Stimulated activated memory B cell treated with anti-CD40 and anti-IgM and Interleukin-4, amounts not matched to agents 10 μg/mL and 1 μg/mL and 100 μg/mL, for 72 hours (primary cell): ENCODE data around the gene SLC12A7.
"Not testable (repeated sequence)": the region's sequence is repeated elsewhere in the genome, so short reads cannot be mapped to it uniquely, and the experiment has no call there.

Experiments used
- ATAC-seq: fragments of 150-1000 bp; cut with Tn5 transposase; 2 replicates; pipeline ENCODE4 v1.10.0; 2021
- H3K27ac Mint-ChIP-seq: one replicate; pipeline ENCODE4 v1.8.0; 2022; ENCODE audit warnings: mild to moderate bottlenecking, mixed read lengths
- H3K27me3 Mint-ChIP-seq: one replicate; pipeline ENCODE4 v1.8.0; 2022; ENCODE audit warnings: mixed read lengths
- H3K36me3 Mint-ChIP-seq: one replicate; pipeline ENCODE4 v1.8.0; 2022; ENCODE audit warnings: mixed read lengths
- H3K4me1 Mint-ChIP-seq: one replicate; pipeline ENCODE4 v1.8.0; 2022; ENCODE audit warnings: mixed read lengths
- H3K4me3 Mint-ChIP-seq: one replicate; pipeline ENCODE4 v1.8.0; 2022; ENCODE audit warnings: mild to moderate bottlenecking, moderate library complexity, mixed read lengths
- H3K9me3 Mint-ChIP-seq: one replicate; pipeline ENCODE4 v1.8.0; 2022; ENCODE audit warnings: mixed read lengths

Gene SLC12A7

GRCh38 chr5:1100664-1101574 is 10.9 kb downstream of the SLC12A7 start:
- Mint-ChIP-seq H3K27ac (no peak overlapping the region), H3K9me3 (no peaks in the 10 kb centered on the region), H3K27me3 (no peaks in the 10 kb centered on the region), H3K36me3 (no peaks in the 10 kb centered on the region), H3K4me3 (no peak overlapping the region), H3K4me1 (peaks cover 53% of the 10 kb centered on the region)
- ATAC-seq, result no peak

- H3K27me3 Mint-ChIP-seq, result no peaks in the 10 kb centered on the region
- no peaks in the 10 kb centered on the region for H3K36me3 Mint-ChIP-seq
- H3K4me1 Mint-ChIP-seq, result peaks cover 53% of the 10 kb centered on the region
- H3K9me3 Mint-ChIP-seq, result no peaks in the 10 kb centered on the region
- no peak overlapping the region for H3K27ac Mint-ChIP-seq
- H3K4me3 Mint-ChIP-seq, result no peak overlapping the region
- ATAC-seq, result no peak
Observed at GRCh38 chr5:1099926-1100663, 11.8 kb downstream of the SLC12A7 start.

- no peak for ATAC-seq
- no peak overlapping the region for H3K4me3 Mint-ChIP-seq
- peaks cover 6% of the 10 kb centered on the region for H3K36me3 Mint-ChIP-seq
- no peak overlapping the region for H3K27ac Mint-ChIP-seq
- H3K27me3 Mint-ChIP-seq, result no peaks in the 10 kb centered on the region
- H3K4me1 Mint-ChIP-seq, result peaks cover 44% of the 10 kb centered on the region
- no peaks in the 10 kb centered on the region for H3K9me3 Mint-ChIP-seq
Observed at GRCh38 chr5:1098986-1099597, 12.8 kb downstream of the SLC12A7 start.

GRCh38 chr5:1097988-1098385 is 13.9 kb downstream of the SLC12A7 start:
- H3K9me3 Mint-ChIP-seq, H3K36me3 Mint-ChIP-seq, H3K27ac Mint-ChIP-seq, H3K27me3 Mint-ChIP-seq, H3K4me3 Mint-ChIP-seq, ATAC-seq: not testable (repeated sequence)
- H3K4me1 Mint-ChIP-seq, result peaks cover 33% of the 10 kb centered on the region

GRCh38 chr5:1097381-1097987 is 14.4 kb downstream of the SLC12A7 start:
- Mint-ChIP-seq H3K27me3 (no peaks in the 10 kb centered on the region), H3K36me3 (peaks cover 7% of the 10 kb centered on the region), H3K4me3 (no peak overlapping the region), H3K9me3 (no peaks in the 10 kb centered on the region), H3K27ac (no peak overlapping the region), H3K4me1 (peaks cover 31% of the 10 kb centered on the region)
- ATAC-seq, result no peak

- Mint-ChIP-seq H3K27ac (no peak overlapping the region), H3K4me1 (peaks cover 25% of the 10 kb centered on the region)
- ATAC-seq, result no peak
Observed at GRCh38 chr5:1096838-1097237, 15.0 kb downstream of the SLC12A7 start.

GRCh38 chr5:1095990-1096363 is 15.9 kb downstream of the SLC12A7 start:
- no peak for ATAC-seq
- H3K27ac Mint-ChIP-seq, result no peak overlapping the region
- H3K4me1 Mint-ChIP-seq, result peaks cover 21% of the 10 kb centered on the region
- no peaks in the 10 kb centered on the region for H3K9me3 Mint-ChIP-seq
- H3K36me3 Mint-ChIP-seq, result peaks cover 7% of the 10 kb centered on the region
- no peak overlapping the region for H3K4me3 Mint-ChIP-seq
- no peaks in the 10 kb centered on the region for H3K27me3 Mint-ChIP-seq

More at GRCh38 chr5:1096838-1097237, 15.0 kb downstream of the SLC12A7 start:
- no peaks in the 10 kb centered on the region for H3K9me3 Mint-ChIP-seq
- H3K27me3 Mint-ChIP-seq, result no peaks in the 10 kb centered on the region
- H3K4me3 Mint-ChIP-seq, result no peak overlapping the region
- peaks cover 7% of the 10 kb centered on the region for H3K36me3 Mint-ChIP-seq

- no peak overlapping the region for H3K4me3 Mint-ChIP-seq
Observed at GRCh38 chr5:1095302-1095989, 16.4 kb downstream of the SLC12A7 start.

GRCh38 chr5:1094670-1095190 is 17.1 kb downstream of the SLC12A7 start:
- Mint-ChIP-seq H3K4me1 (peaks cover 21% of the 10 kb centered on the region), H3K36me3 (peaks cover 15% of the 10 kb centered on the region), H3K27me3 (no peaks in the 10 kb centered on the region), H3K4me3 (no peak overlapping the region), H3K9me3 (no peaks in the 10 kb centered on the region), H3K27ac (no peak overlapping the region)
- no peak for ATAC-seq

More at GRCh38 chr5:1095302-1095989, 16.4 kb downstream of the SLC12A7 start:
- Mint-ChIP-seq H3K4me1 (peaks cover 21% of the 10 kb centered on the region), H3K27me3 (no peaks in the 10 kb centered on the region), H3K9me3 (no peaks in the 10 kb centered on the region), H3K36me3 (peaks cover 8% of the 10 kb centered on the region), H3K27ac (no peak overlapping the region)
- ATAC-seq, result no peak

GRCh38 chr5:1093361-1093760 is 18.5 kb downstream of the SLC12A7 start:
- H3K9me3 Mint-ChIP-seq, result no peaks in the 10 kb centered on the region
- H3K4me3 Mint-ChIP-seq, result no peak overlapping the region
- peaks cover 21% of the 10 kb centered on the region for H3K4me1 Mint-ChIP-seq
- no peak overlapping the region for H3K27ac Mint-ChIP-seq
- peaks cover 22% of the 10 kb centered on the region for H3K36me3 Mint-ChIP-seq
- no peak for ATAC-seq
- no peaks in the 10 kb centered on the region for H3K27me3 Mint-ChIP-seq

- no peaks in the 10 kb centered on the region for H3K9me3 Mint-ChIP-seq
- no peak for ATAC-seq
- H3K4me3 Mint-ChIP-seq, result no peak overlapping the region
- peaks cover 15% of the 10 kb centered on the region for H3K4me1 Mint-ChIP-seq
- no peak overlapping the region for H3K27ac Mint-ChIP-seq
- peaks cover 22% of the 10 kb centered on the region for H3K36me3 Mint-ChIP-seq
- H3K27me3 Mint-ChIP-seq, result no peaks in the 10 kb centered on the region
Observed at GRCh38 chr5:1092122-1092521, 19.7 kb downstream of the SLC12A7 start.

- Mint-ChIP-seq H3K9me3 (no peaks in the 10 kb centered on the region), H3K4me1 (peaks cover 13% of the 10 kb centered on the region), H3K27me3 (no peaks in the 10 kb centered on the region), H3K4me3 (no peak overlapping the region), H3K27ac (no peak overlapping the region), H3K36me3 (peaks cover 22% of the 10 kb centered on the region)
- no peak for ATAC-seq
Observed at GRCh38 chr5:1091632-1092031, 20.2 kb downstream of the SLC12A7 start.

GRCh38 chr5:1090538-1090937 is 21.3 kb downstream of the SLC12A7 start:
- Mint-ChIP-seq H3K9me3 (no peaks in the 10 kb centered on the region), H3K27me3 (no peaks in the 10 kb centered on the region), H3K4me3 (no peak overlapping the region), H3K4me1 (peaks cover 5% of the 10 kb centered on the region), H3K36me3 (peaks cover 30% of the 10 kb centered on the region), H3K27ac (no peak overlapping the region)
- ATAC-seq, result no peak

- H3K9me3 Mint-ChIP-seq, result no peaks in the 10 kb centered on the region
- no peak overlapping the region for H3K4me3 Mint-ChIP-seq
- H3K27ac Mint-ChIP-seq, result no peak overlapping the region
- H3K36me3 Mint-ChIP-seq, result peaks cover 37% of the 10 kb centered on the region
- no peaks in the 10 kb centered on the region for H3K27me3 Mint-ChIP-seq
- no peak for ATAC-seq
- no peaks in the 10 kb centered on the region for H3K4me1 Mint-ChIP-seq
Observed at GRCh38 chr5:1089621-1090040, 22.2 kb downstream of the SLC12A7 start.
